PFSK-1 (cell line): ENCODE measurements around the gene MSH4.

Experiments
- FOXP2 ChIP-seq: optimal IDR thresholded peaks from 2 replicates; pipeline ENCODE3; 2011; ENCODE audit warnings: borderline replicate concordance, control low read depth, inconsistent platforms; ENCODE audit not compliant: insufficient read depth; ENCODE audit errors: extremely low read length, extremely low read depth
- POLR2AphosphoS5 ChIP-seq: IDR thresholded peaks from 2 replicates; pipeline ENCODE4 v1.6.1; 2012; ENCODE audit warnings: low read depth, mild to moderate bottlenecking, control low read depth, low read length, moderate library complexity
- REST ChIP-seq, 2 experiments: IDR thresholded peaks; 2 replicates each; pipeline versions ENCODE4 v1.6.1 to v1.8.0; 2011 to 2012; ENCODE audit warnings: low read depth in 2 of 2, low read length in 2 of 2, control low read depth in 1 of 2, inconsistent platforms in 1 of 2, mild to moderate bottlenecking in 1 of 2, moderate library complexity in 1 of 2; ENCODE audit not compliant: insufficient read depth in 1 of 2
- SIN3A ChIP-seq: IDR thresholded peaks from 2 replicates; pipeline ENCODE4 v1.6.1; 2012; ENCODE audit warnings: mild to moderate bottlenecking, low read length, moderate library complexity, borderline replicate concordance; ENCODE audit not compliant: insufficient read depth

DNA sequence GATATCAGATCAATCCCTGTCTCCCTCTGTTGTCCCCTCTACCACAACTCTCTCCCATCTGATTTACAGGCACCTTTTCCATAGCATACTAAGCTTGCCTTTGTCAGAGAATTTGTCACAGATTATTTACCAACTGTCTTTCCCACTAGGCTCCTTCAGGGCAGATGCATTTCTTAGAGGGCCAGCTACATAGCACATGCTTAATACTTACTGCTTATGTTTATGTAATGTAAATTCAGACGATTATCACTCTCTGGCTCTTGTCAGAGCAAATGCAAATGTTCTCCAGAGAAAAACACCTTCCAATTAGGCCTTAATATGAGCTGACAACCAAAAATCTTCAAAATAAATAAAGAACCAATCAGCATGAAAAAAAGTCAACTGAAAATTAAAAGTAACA is 25.9 kb upstream of the MSH4 start:
- TF ChIP-seq POLR2AphosphoS5 (no peak), FOXP2 (no peak), REST (IDR thresholded peaks at IDR 0.05; ENCODE audit: insufficient read depth in 1 of 2, low read depth in 2 of 2, low read length in 2 of 2) (no peak), SIN3A (no peak)
